HG03520 (cell line): ENCODE results near the gene CXCL13.
"Not testable (repeated sequence)": the region's sequence is repeated elsewhere in the genome, so short reads cannot be mapped to it uniquely, and the experiment has no call there.

Experiments
- ATAC-seq: cut with Tn5 transposase; IDR thresholded peaks from one replicate; pipeline ENCODE4 v1.9.1; 2021; ENCODE audit warnings: mild to moderate bottlenecking, moderate library complexity; ENCODE audit not compliant: unreplicated experiment

Gene CXCL13

DNA sequence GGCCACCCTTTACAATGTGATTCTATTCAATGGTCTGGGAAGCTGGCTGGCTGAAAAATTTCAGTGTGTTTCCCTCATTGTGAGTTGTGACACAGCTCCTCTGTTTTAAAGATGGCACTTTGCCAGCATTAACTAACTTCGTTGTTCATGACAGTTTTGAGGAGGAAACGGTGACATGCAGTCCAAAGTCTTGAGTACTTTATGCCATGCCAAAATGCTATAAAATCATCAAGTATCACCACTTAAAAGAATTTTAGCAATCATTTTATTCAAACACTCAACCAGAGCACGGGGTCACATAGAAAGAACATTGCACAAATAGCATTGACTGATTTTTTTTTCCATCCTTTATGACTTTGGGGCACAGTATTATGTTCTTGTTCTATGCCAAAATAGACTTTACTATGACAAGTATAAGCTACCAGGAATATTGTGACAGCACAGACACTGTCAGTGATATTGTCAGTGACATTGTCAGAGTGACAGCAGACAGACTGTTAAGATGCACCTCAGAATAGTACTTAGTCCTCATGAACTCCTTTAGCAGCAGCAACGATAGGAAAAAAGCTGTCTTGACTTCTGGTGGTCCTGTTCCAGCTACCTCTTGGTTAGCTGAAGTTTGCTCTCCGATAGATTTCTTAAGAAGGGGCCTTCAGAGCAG, 46.7 kb downstream of the CXCL13 start:
- no peak for ATAC-seq

DNA sequence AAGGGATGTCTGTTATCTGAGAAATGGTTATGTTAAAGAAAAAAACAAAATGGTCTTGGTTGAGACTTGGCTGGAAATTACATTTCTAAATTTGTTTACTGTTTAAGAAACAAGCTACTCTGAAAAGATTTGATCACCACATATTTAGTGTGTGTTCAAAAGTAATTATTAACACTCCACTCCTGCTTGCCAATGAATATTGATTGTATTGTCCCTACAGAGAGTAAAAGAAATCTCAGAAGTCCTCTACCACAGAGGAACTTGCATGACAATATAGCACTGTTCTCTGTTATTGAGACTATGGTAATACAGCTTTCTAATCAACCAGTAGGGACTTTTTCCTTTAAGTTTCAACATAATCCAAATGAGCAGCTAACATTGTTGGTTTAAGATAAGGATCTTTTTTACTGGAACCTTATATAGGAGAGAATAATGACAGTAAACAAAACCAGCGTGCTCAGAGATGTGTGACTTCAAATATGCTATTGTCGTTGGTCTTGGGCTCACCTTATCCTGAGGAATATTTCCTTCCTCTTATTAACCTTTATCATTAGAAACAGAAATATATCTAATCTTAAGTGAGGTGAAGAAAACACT, 47.6 kb downstream of the CXCL13 start:
- ATAC-seq = no peak

DNA sequence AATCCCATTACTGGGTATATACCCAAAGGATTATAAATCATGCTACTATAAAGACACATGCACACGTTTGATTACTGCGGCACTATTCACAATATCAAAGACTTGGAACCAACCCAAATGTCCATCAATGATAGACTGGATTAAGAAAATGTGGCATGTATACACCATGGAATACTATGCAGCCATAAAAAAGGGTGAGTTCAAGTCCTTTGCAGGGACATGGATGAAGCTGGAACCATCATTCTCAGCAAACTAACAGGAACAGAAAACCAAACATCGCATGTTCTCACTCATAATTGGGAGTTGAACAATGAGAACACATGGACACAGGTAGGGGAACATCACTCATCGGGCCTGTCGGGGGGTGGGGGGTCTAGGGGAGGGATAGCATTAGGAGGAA, 54.7 kb downstream of the CXCL13 start:
- ATAC-seq = not testable (repeated sequence)
